IMR-90 (cell line): Measurements from ENCODE around the gene CA7. TPM values are rescaled to one million over a fixed set of nuclear protein-coding genes. Genes with fewer than 3 reads are reported as not detected.

Experiments used
- ATAC-seq: fragments of 200-7000 bp; cut with Tn5 transposase; 2 replicates; pipeline ENCODE4 v1.9.1; 2020; ENCODE audit warnings: low read depth, mild to moderate bottlenecking, moderate library complexity
- BruUV-seq: library from RNA; stranded (reverse); fragments of 400-500 nt; replicated peaks from 2 replicates; lab custom pipeline; 2021; lab: Mats Ljungman, UMichigan
- CTCF ChIA-PET: fragments of 300-600 bp; formaldehyde crosslinking; extraction: SDS; loops from one replicate; lab custom pipeline; 2021; ENCODE audit warnings: antibody characterized with exemption; lab: Yijun Ruan, JAX
- POLR2A ChIA-PET: fragments of 300-600 bp; sonication (Branson Sonifier 250); formaldehyde crosslinking; loops from one replicate; lab custom pipeline; 2022; ENCODE audit warnings: antibody characterized with exemption; ENCODE audit not compliant: unreplicated experiment; lab: Charles Lee
- DNase-seq: peaks from one replicate; pipeline ENCODE4 v3.0.0; 2013
- H2AFZ ChIP-seq: replicated peaks from 2 replicates; pipeline ENCODE3; 2013; ENCODE audit warnings: low read length, mild to moderate bottlenecking; ENCODE audit not compliant: poor library complexity
- H2AK5ac ChIP-seq: 2 replicates; pipeline ENCODE4 v1.6.1; 2013; ENCODE audit warnings: low read depth, low read length, inconsistent platforms
- H2AK9ac ChIP-seq: replicated peaks from 2 replicates; pipeline ENCODE3; 2013; ENCODE audit warnings: mild to moderate bottlenecking, low read depth, low read length, moderate library complexity; ENCODE audit not compliant: poor library complexity
- H2BK120ac ChIP-seq: 2 replicates; pipeline ENCODE4 v1.6.1; 2013; ENCODE audit warnings: low read depth, low read length, inconsistent platforms
- H2BK15ac ChIP-seq: 3 replicates; pipeline ENCODE4 v1.6.1; 2013; ENCODE audit warnings: low read depth, low read length, inconsistent platforms
- H2BK20ac ChIP-seq: 2 replicates; pipeline ENCODE4 v1.6.1; 2013; ENCODE audit warnings: low read depth, mild to moderate bottlenecking, inconsistent platforms, low read length, moderate library complexity
- H2BK5ac ChIP-seq: 2 replicates; pipeline ENCODE4 v1.6.1; 2013; ENCODE audit warnings: mild to moderate bottlenecking, low read depth, low read length, inconsistent platforms; ENCODE audit not compliant: poor library complexity, severe bottlenecking
- H3K14ac ChIP-seq: replicated peaks from 2 replicates; pipeline ENCODE4 v1.6.1; 2013; ENCODE audit warnings: low read depth, low read length, inconsistent platforms
- H3K18ac ChIP-seq: 2 replicates; pipeline ENCODE4 v1.6.1; 2013; ENCODE audit warnings: low read depth, low read length, control low read depth
- H3K23ac ChIP-seq: 2 replicates; pipeline ENCODE4 v1.6.1; 2013; ENCODE audit warnings: low read depth, low read length, inconsistent platforms
- H3K27ac ChIP-seq: 2 replicates; pipeline ENCODE4 v1.5.1; 2013; ENCODE audit warnings: mild to moderate bottlenecking, control low read depth, low read length; ENCODE audit not compliant: insufficient read depth
- H3K27me3 ChIP-seq: 2 replicates; pipeline ENCODE4 v1.6.1; 2013; ENCODE audit warnings: low read length; ENCODE audit not compliant: control insufficient read depth, insufficient read depth
- H3K36me3 ChIP-seq: 2 replicates; pipeline ENCODE4 v1.6.1; 2013; ENCODE audit warnings: low read length, mixed read lengths; ENCODE audit not compliant: control insufficient read depth, insufficient read depth
- H3K4ac ChIP-seq: 2 replicates; pipeline ENCODE4 v1.6.1; 2013; ENCODE audit warnings: low read depth, low read length, inconsistent platforms
- H3K4me1 ChIP-seq: 2 replicates; pipeline ENCODE4 v1.6.1; 2013; ENCODE audit warnings: low read length, mixed read lengths; ENCODE audit not compliant: control insufficient read depth, insufficient read depth
- H3K4me2 ChIP-seq: 2 replicates; pipeline ENCODE4 v1.6.1; 2013; ENCODE audit warnings: low read depth, mild to moderate bottlenecking, control low read depth, low read length, moderate library complexity
- H3K4me3 ChIP-seq: 2 replicates; pipeline ENCODE4 v1.5.1; 2013; ENCODE audit warnings: low read depth, mild to moderate bottlenecking, control low read depth, low read length, moderate library complexity; ENCODE audit not compliant: insufficient read depth
- H3K56ac ChIP-seq: 2 replicates; pipeline ENCODE4 v1.6.1; 2013; ENCODE audit warnings: low read length, inconsistent platforms; ENCODE audit not compliant: insufficient read depth; ENCODE audit errors: extremely low read depth
- H3K79me1 ChIP-seq, 2 experiments: 2 replicates each; pipeline ENCODE4 v1.6.1; 2013; ENCODE audit warnings: low read length in 2 of 2, inconsistent platforms in 1 of 2, low read depth in 1 of 2
- H3K9ac ChIP-seq: 2 replicates; pipeline ENCODE4 v1.6.1; 2013; ENCODE audit warnings: low read depth, low read length, control low read depth
- H3K9me1 ChIP-seq: 2 replicates; pipeline ENCODE4 v1.6.1; 2013; ENCODE audit warnings: low read length, inconsistent platforms; ENCODE audit not compliant: insufficient read depth
- H3K9me3 ChIP-seq: 2 replicates; pipeline ENCODE4 v1.6.1; 2013; ENCODE audit warnings: low read length; ENCODE audit not compliant: control insufficient read depth, insufficient read depth
- H4K20me1 ChIP-seq: 2 replicates; pipeline ENCODE4 v1.6.1; 2013; ENCODE audit warnings: low read length, inconsistent platforms; ENCODE audit not compliant: insufficient read depth
- H4K5ac ChIP-seq: 2 replicates; pipeline ENCODE4 v1.6.1; 2013; ENCODE audit warnings: mild to moderate bottlenecking, low read depth, low read length, control low read depth
- H4K8ac ChIP-seq, 2 experiments: 2 replicates each; pipeline ENCODE4 v1.6.1; 2013; ENCODE audit warnings: low read depth in 2 of 2, low read length in 2 of 2, control low read depth in 1 of 2, inconsistent platforms in 1 of 2
- H4K91ac ChIP-seq: 2 replicates; pipeline ENCODE4 v1.6.1; 2013; ENCODE audit warnings: low read depth, low read length, inconsistent platforms; ENCODE audit not compliant: insufficient read depth
- BHLHE40 ChIP-seq: fragments of 150-350 bp; IDR thresholded peaks from 2 replicates; pipeline ENCODE4 v1.6.1; 2016; ENCODE audit warnings: mild to moderate bottlenecking, low read depth, low read length
- CEBPB ChIP-seq: IDR thresholded peaks from 2 replicates; pipeline ENCODE4 v1.6.1; 2012; ENCODE audit warnings: low read depth, low read length, improper control_type of control experiment
- CHD1 ChIP-seq: IDR thresholded peaks from 2 replicates; pipeline ENCODE4 v1.6.1; 2012; ENCODE audit warnings: low read depth, low read length, improper control_type of control experiment
- ELK1 ChIP-seq: fragments of 150-350 bp; IDR thresholded peaks from 2 replicates; pipeline ENCODE4 v1.6.1; 2016; ENCODE audit warnings: low read depth, mild to moderate bottlenecking, low read length, moderate library complexity, borderline replicate concordance
- FOS ChIP-seq: fragments of 150-350 bp; IDR thresholded peaks from 2 replicates; pipeline ENCODE4 v1.6.1; 2016; ENCODE audit warnings: low read depth, low read length
- MAFK ChIP-seq: IDR thresholded peaks from 2 replicates; pipeline ENCODE4 v1.6.1; 2012; ENCODE audit warnings: low read depth, low read length, improper control_type of control experiment
- MAZ ChIP-seq: IDR thresholded peaks from 2 replicates; pipeline ENCODE4 v1.6.1; 2012; ENCODE audit warnings: low read depth, mild to moderate bottlenecking, low read length, improper control_type of control experiment, moderate library complexity, borderline replicate concordance
- MXI1 ChIP-seq: IDR thresholded peaks from 2 replicates; pipeline ENCODE4 v1.6.1; 2012; ENCODE audit warnings: low read depth, mild to moderate bottlenecking, low read length, moderate library complexity, borderline replicate concordance
- NFE2L2 ChIP-seq: fragments of 150-350 bp; IDR thresholded peaks from 2 replicates; pipeline ENCODE4 v1.6.1; 2016; ENCODE audit warnings: low read depth, mild to moderate bottlenecking, low read length
- POLR2A ChIP-seq: IDR thresholded peaks from 2 replicates; pipeline ENCODE4 v1.6.1; 2012; ENCODE audit warnings: mild to moderate bottlenecking, low read depth, low read length
- RCOR1 ChIP-seq: IDR thresholded peaks from 2 replicates; pipeline ENCODE4 v1.6.1; 2012; ENCODE audit warnings: mild to moderate bottlenecking, low read length, improper control_type of control experiment; ENCODE audit not compliant: insufficient replicate concordance
- RFX5 ChIP-seq: IDR thresholded peaks from 2 replicates; pipeline ENCODE4 v1.8.0; 2012; ENCODE audit warnings: low read depth, mild to moderate bottlenecking, low read length, moderate library complexity
- SMC3 ChIP-seq: fragments of 150-350 bp; IDR thresholded peaks from 2 replicates; pipeline ENCODE4 v1.6.1; 2016; ENCODE audit warnings: low read depth, mild to moderate bottlenecking, antibody characterized with exemption, low read length, moderate library complexity
- USF2 ChIP-seq: fragments of 150-350 bp; IDR thresholded peaks from 2 replicates; pipeline ENCODE4 v1.6.1; 2017; ENCODE audit warnings: mild to moderate bottlenecking, antibody characterized with exemption, low read length, low read depth
- WGBS, 2 experiments: methylation state at CpG; one replicate each; pipeline versions ENCODE4 v1.1.5 to v1.1.7; 2013; ENCODE audit warnings: missing lambda C conversion rate in 2 of 2; ENCODE audit not compliant: insufficient read length in 1 of 2; ENCODE audit errors: extremely low coverage in 2 of 2; 5-methylcytosine and 5-hydroxymethylcytosine counted together
- dilution Hi-C: fragments of 300-500 bp; cut with HindIII; formaldehyde crosslinking; loops from one replicate; pipeline ENCODE4 v1.14.3; 2018; ENCODE audit warnings: low sequenced_read_pairs; ENCODE audit not compliant: unreplicated experiment
- in situ Hi-C: fragments of 300-500 bp; cut with MboI; formaldehyde crosslinking; loops from 3 replicates; pipeline ENCODE4 v1.14.3; 2019; ENCODE audit warnings: low sequenced_read_pairs, inconsistent platforms, mixed read lengths
- intact Hi-C: fragments of 100-400 bp; cut with micrococcal nuclease; formaldehyde crosslinking; loops from 2 replicates; pipeline ENCODE4 v1.10.0; 2022
- polyA plus RNA-seq, 3 experiments: library from polyadenylated mRNA; depleted of rRNA; stranded (reverse); fragments of >200 nt; gene quantifications; 2 replicates each; pipeline ENCODE4 v1.2.3, GENCODE V29; 2012; ENCODE audit warnings: low replicate concordance in 1 of 3
- total RNA-seq: library from RNA; depleted of rRNA; stranded (reverse); fragments of >200 nt; gene quantifications from 2 replicates; pipeline ENCODE4 v1.2.3, GENCODE V29; 2012
- TF ChIP-seq, protein P1 (sequence below): conservative IDR thresholded peaks from 2 replicates; pipeline ENCODE4 v1.5.1; 2012; ENCODE audit warnings: mild to moderate bottlenecking, low read depth, low read length, improper control_type of control experiment

The CA7 gene
- total and polyA plus RNA-seq, 2 of the 4 experiments (the other 2 are of a cell fraction), result not detected

- Histone ChIP-seq H4K8ac (no peak overlapping the region), H2BK20ac (no peak overlapping the region), H3K18ac (no peak overlapping the region), H3K9me3 (no peaks in the 10 kb centered on the region), H4K20me1 (no peaks in the 10 kb centered on the region), H3K4me3 (no peak overlapping the region), H3K27me3 (peaks cover 85% of the 10 kb centered on the region), H3K23ac (no peak overlapping the region), H3K9me1 (0 out of 2 replicates have a peak, but pooled peaks cover 3% of the 10 kb centered on the region), H4K5ac (no peak overlapping the region), H3K56ac (no peak overlapping the region), H2BK5ac (no peak overlapping the region), H2BK120ac (no peak overlapping the region), H2AK9ac (no peak overlapping the region), H3K9ac (no peak overlapping the region), H3K14ac (no peak overlapping the region), H3K27ac (no peak overlapping the region), H3K4me2 (no peak overlapping the region), H3K36me3 (no peaks in the 10 kb centered on the region), H2AK5ac (no peak overlapping the region), H3K79me1 (no peaks in the 10 kb centered on the region), H2BK15ac (no peak overlapping the region), H3K4ac (no peak overlapping the region), H3K4me1 (no peaks in the 10 kb centered on the region; the same call in 1 of the 2 replicates), H4K91ac (no peak overlapping the region), H2AFZ (no peak overlapping the region)
- ChIA-PET CTCF (interaction anchor here (1.6 kb wide), 1 partner anchor 16 kb away, joined by 8 read pairs; the partner anchor contains the start of gene NAE1), POLR2A (no interaction called here)
- no peak for TF ChIP-seq SMC3
- TF ChIP-seq USF2, result no peak
- no peak for TF ChIP-seq CHD1
- no peak for TF ChIP-seq RFX5
- TF ChIP-seq NFE2L2, result no peak
- no peak for TF ChIP-seq POLR2A
- TF ChIP-seq, protein P1, sequence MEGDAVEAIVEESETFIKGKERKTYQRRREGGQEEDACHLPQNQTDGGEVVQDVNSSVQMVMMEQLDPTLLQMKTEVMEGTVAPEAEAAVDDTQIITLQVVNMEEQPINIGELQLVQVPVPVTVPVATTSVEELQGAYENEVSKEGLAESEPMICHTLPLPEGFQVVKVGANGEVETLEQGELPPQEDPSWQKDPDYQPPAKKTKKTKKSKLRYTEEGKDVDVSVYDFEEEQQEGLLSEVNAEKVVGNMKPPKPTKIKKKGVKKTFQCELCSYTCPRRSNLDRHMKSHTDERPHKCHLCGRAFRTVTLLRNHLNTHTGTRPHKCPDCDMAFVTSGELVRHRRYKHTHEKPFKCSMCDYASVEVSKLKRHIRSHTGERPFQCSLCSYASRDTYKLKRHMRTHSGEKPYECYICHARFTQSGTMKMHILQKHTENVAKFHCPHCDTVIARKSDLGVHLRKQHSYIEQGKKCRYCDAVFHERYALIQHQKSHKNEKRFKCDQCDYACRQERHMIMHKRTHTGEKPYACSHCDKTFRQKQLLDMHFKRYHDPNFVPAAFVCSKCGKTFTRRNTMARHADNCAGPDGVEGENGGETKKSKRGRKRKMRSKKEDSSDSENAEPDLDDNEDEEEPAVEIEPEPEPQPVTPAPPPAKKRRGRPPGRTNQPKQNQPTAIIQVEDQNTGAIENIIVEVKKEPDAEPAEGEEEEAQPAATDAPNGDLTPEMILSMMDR, result no peak
- no peak for TF ChIP-seq CEBPB
- TF ChIP-seq FOS, result no peak
- TF ChIP-seq MAFK, result no peak
- TF ChIP-seq RCOR1, result no peak
- TF ChIP-seq MAZ, result no peak
- TF ChIP-seq MXI1, result no peak
- TF ChIP-seq ELK1, result no peak
- no peak for TF ChIP-seq BHLHE40
- dilution Hi-C loops (no loop called here), intact Hi-C loops (no loop called here), in situ Hi-C loops (no loop called here)
- ATAC-seq (no peak), DNase-seq (no peak)
- BruUV-seq, result no TSS peak
- WGBS, 2 experiments, result no CpG with 5 or more reads among the region's 6 CpGs
These were observed 2.6 kb downstream of the CA7 start for GRCh38 chr16:66846831-66847230.
